Activated naive CD8-positive, alpha-beta T cell treated with anti-CD3 and anti-CD28 coated beads, Interleukin-2, amount 50 U/mL, for 24 hours (primary cell): ENCODE results near the gene XPR1.

Experiments used
- ATAC-seq: fragments of 150-1000 bp; cut with Tn5 transposase; one replicate; pipeline ENCODE4 v1.10.0; 2021
- DNase-seq: peaks from one replicate; pipeline ENCODE4 v3.0.0; 2021
- H3K27ac Mint-ChIP-seq: one replicate; pipeline ENCODE4 v1.8.0; 2021; ENCODE audit warnings: mild to moderate bottlenecking, mixed read lengths
- H3K27me3 Mint-ChIP-seq: one replicate; pipeline ENCODE4 v1.8.0; 2021; ENCODE audit warnings: mixed read lengths
- H3K36me3 Mint-ChIP-seq: one replicate; pipeline ENCODE4 v1.8.0; 2021; ENCODE audit warnings: low read depth, mixed read lengths
- H3K4me1 Mint-ChIP-seq: one replicate; pipeline ENCODE4 v1.8.0; 2021; ENCODE audit warnings: mixed read lengths
- H3K4me3 Mint-ChIP-seq: one replicate; pipeline ENCODE4 v1.8.0; 2021; ENCODE audit warnings: mild to moderate bottlenecking, moderate library complexity, mixed read lengths
- H3K9me3 Mint-ChIP-seq: one replicate; pipeline ENCODE4 v1.8.0; 2021; ENCODE audit warnings: mixed read lengths

XPR1 gene

DNA sequence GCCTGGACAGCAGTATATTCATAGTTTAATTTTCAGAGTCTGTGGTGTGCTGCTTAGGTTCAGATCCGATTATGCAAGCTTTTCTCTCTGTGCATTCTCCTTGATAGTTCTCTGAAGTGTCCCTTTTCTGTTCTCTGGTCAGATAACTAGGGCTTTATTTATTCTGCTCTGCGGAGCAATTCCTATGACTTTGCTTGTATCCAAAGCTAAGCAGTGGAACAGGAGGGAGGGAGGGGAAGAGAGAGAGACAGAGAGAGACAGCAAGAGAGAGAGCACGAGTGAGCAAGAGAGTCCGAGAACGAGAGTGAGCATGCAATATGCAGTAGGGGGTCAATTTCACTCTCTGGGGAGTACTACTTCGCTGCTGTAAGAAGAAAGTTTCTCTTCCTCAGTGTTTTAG lies 113.3 kb downstream of the XPR1 start:
- Mint-ChIP-seq H3K9me3 (peaks cover 43% of the 10 kb centered on the region), H3K4me3 (no peak overlapping the region), H3K36me3 (peaks cover 51% of the 10 kb centered on the region), H3K4me1 (no peaks in the 10 kb centered on the region), H3K27me3 (no peaks in the 10 kb centered on the region), H3K27ac (no peak overlapping the region)
- DNase-seq (no peak), ATAC-seq (no peak)

DNA sequence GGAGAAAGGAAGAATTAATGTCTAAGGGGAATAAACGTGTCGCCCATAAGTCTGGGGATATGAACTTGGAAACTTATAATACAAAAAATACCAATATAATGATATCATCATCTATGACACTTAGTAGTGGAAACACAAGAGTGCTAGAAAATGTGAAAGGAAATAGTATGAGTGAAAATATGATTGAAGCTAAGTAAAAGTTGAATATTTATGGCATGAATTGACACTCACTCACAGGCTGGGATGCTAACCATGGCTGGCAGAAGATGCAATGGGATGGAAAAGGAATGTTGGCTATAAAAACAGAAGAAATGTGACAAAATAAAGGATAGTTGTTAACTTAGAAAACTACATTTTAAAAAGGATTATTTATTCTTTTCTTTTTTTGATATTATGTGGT lies 120.1 kb downstream of the XPR1 start:
- no peaks in the 10 kb centered on the region for H3K4me1 Mint-ChIP-seq
- H3K27ac Mint-ChIP-seq = no peak overlapping the region
- no peaks in the 10 kb centered on the region for H3K27me3 Mint-ChIP-seq
- H3K36me3 Mint-ChIP-seq = peaks cover 17% of the 10 kb centered on the region
- DNase-seq = no peak
- no peak overlapping the region for H3K4me3 Mint-ChIP-seq
- ATAC-seq = no peak
- H3K9me3 Mint-ChIP-seq = peaks cover 6% of the 10 kb centered on the region

DNA sequence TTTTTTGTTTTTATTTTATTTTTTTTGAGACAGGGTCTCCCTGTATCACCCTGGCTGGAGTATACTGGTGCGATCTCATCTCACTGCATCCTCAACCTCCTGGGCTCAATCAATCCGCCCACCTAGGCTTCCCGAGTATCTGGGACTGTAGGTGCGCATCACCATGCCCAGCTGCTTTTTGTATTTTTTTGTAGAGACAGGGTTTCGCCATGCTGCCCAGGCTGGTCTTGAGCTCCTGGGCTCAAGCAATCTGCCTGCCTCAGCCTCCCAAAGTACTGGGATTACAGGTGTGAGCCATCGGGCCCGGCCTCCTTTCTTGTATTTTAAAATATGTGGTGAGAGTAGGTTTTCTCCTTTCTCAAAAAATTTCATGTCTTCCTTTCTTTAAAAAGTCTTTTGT lies 122.6 kb downstream of the XPR1 start:
- peaks cover 6% of the 10 kb centered on the region for H3K9me3 Mint-ChIP-seq
- peaks cover 14% of the 10 kb centered on the region for H3K36me3 Mint-ChIP-seq
- no peak overlapping the region for H3K4me3 Mint-ChIP-seq
- H3K4me1 Mint-ChIP-seq = no peaks in the 10 kb centered on the region
- no peak overlapping the region for H3K27ac Mint-ChIP-seq
- no peak for DNase-seq
- no peaks in the 10 kb centered on the region for H3K27me3 Mint-ChIP-seq
- no peak for ATAC-seq

DNA sequence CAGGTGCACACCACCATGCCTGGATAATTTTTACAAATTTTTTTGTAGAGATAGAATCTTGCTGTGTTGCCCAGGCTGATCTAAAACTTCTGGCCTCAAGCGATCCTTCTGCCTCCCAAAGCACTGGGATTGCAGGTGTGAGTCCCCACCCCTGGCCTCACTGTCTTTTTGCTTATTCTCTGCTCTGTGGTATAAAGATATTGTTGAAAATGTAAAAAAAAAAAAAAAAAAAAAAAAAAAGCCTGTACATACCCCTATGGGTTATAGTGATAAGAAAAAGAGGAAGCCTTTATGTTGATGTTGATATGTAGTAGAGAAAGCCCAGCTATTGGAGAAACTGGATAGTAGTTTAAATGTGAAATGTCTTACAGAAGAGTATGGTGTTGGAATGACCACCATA lies 125.8 kb downstream of the XPR1 start:
- Mint-ChIP-seq H3K27ac (no peak overlapping the region), H3K9me3 (no peaks in the 10 kb centered on the region), H3K4me3 (no peak overlapping the region), H3K36me3 (peaks cover 6% of the 10 kb centered on the region), H3K4me1 (no peaks in the 10 kb centered on the region), H3K27me3 (no peaks in the 10 kb centered on the region)
- no peak for ATAC-seq
- no peak for DNase-seq

DNA sequence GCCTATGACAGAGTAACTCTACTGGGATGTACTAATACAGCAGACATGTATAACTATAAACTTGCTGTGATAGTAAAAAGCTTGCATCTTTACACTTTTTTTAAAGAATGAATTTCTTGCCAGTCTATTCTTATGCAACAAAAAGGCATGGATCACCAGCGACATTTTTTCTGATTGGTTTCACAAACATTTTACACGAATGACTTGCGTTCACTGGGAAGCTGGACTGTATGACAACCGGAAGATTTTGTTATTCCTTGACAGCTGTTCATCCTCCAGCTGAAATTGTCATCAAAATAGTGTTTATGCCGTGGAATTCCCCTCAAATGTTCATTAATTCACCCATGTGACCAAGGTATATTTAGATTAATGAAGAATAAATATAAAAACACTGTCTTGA lies 131.0 kb downstream of the XPR1 start:
- ATAC-seq (no peak), DNase-seq (no peak)
- Mint-ChIP-seq H3K36me3 (no peaks in the 10 kb centered on the region), H3K9me3 (no peaks in the 10 kb centered on the region), H3K27ac (no peak overlapping the region), H3K27me3 (no peaks in the 10 kb centered on the region), H3K4me3 (no peak overlapping the region), H3K4me1 (no peaks in the 10 kb centered on the region)

DNA sequence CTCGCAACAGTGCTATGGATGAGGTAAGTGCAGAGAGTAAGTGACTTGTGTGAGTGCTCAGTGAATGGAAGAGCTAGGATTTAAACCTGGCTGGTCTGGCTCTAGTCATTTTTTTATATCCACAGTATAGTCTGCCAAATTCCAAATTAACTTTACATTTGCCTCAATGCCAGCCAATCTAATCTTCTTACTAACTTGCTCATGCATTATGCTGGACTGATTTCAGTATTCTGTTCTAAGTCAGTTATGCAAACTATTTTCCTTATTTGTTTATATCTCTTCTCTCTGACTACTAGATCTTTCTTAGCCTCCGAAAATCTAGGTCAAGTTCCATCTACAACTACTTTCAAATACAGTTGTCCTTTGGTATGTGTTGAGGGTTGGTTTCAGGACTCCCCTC lies 133.3 kb downstream of the XPR1 start:
- H3K27ac Mint-ChIP-seq = no peak overlapping the region
- H3K4me1 Mint-ChIP-seq = peaks cover 3% of the 10 kb centered on the region
- no peak for DNase-seq
- H3K4me3 Mint-ChIP-seq = no peak overlapping the region
- H3K36me3 Mint-ChIP-seq = no peaks in the 10 kb centered on the region
- peaks cover 7% of the 10 kb centered on the region for H3K9me3 Mint-ChIP-seq
- ATAC-seq = no peak
- no peaks in the 10 kb centered on the region for H3K27me3 Mint-ChIP-seq

DNA sequence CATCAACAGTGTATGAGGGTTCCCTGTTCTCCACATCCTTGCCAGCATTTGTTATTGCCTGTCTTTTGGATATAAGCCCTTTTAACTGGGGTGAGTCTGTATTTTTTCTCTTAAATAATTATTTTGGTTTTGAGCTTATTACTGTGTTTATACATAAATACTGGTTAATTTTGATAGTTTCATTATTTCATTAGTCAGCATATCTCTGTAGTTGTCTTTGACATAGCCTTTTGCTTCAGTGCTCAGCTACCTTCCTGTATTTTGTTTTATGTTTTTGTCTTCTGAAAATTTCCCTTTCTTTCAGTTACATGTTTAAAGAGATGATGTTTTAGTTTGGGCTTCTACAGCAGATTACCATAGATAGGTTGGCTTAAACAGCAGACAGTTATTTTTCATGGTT lies 138.1 kb downstream of the XPR1 start:
- Mint-ChIP-seq H3K36me3 (no peaks in the 10 kb centered on the region), H3K27ac (no peak overlapping the region), H3K27me3 (no peaks in the 10 kb centered on the region), H3K4me1 (peaks cover 12% of the 10 kb centered on the region), H3K4me3 (no peak overlapping the region), H3K9me3 (peaks cover 7% of the 10 kb centered on the region)
- DNase-seq = no peak
- ATAC-seq = no peak

DNA sequence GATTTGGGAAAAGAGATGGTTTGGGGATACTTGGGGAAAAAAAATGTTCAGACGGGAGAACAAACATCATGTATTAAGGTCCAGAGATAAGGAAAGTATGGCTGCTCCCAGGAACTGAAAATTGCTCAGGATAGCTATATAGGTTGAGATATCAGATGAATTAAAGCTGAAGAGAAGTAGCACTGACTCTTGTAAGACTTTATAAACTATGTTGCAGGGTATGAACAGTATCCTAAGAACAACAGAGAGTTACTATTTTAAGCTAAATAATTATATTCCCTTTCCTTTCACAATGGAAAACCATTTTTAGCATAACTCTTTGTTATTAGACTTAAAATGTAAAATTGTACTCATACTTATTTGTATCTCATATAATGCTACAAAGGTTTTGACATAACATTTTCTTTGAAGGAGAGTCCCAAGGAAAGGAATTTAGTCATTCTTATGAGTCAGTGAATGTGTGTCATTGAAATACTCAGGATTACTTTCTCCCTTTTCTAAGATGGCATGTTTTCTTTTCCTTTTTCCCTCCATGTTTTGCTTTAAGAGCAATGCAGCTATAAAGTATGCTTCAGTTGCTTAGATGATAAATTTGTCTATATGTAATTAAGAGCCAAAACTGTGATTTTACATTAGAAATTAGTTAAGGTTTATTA lies 141.5 kb downstream of the XPR1 start:
- ATAC-seq (no peak), DNase-seq (no peak)
- H3K27me3 Mint-ChIP-seq = no peaks in the 10 kb centered on the region
- no peak overlapping the region for H3K4me3 Mint-ChIP-seq
- peaks cover 7% of the 10 kb centered on the region for H3K9me3 Mint-ChIP-seq
- no peak overlapping the region for H3K27ac Mint-ChIP-seq
- H3K4me1 Mint-ChIP-seq = peaks cover 12% of the 10 kb centered on the region
- H3K36me3 Mint-ChIP-seq = no peaks in the 10 kb centered on the region

DNA sequence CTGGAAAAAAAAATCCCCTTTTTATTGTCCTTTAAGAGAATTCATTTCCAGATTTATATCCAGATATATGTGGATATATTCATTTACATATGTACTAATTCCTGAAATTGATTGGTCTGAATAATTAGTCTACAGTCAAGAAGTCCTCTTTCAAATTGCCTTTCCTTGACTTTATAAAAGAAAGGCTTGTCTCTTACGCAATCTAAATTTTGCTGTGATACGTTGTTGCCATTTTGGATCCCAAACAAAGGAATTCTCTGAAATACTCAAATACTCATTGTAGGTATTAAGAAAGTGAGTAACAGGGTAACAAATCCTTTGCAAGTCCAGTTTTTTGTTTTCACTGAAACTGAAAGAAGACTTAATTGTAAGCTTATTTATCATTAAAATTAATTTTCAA lies 144.0 kb downstream of the XPR1 start:
- no peak overlapping the region for H3K27ac Mint-ChIP-seq
- no peak for ATAC-seq
- no peak overlapping the region for H3K4me3 Mint-ChIP-seq
- no peak for DNase-seq
- H3K4me1 Mint-ChIP-seq = peaks cover 10% of the 10 kb centered on the region
- H3K36me3 Mint-ChIP-seq = no peaks in the 10 kb centered on the region
- H3K9me3 Mint-ChIP-seq = no peaks in the 10 kb centered on the region
- H3K27me3 Mint-ChIP-seq = no peaks in the 10 kb centered on the region

DNA sequence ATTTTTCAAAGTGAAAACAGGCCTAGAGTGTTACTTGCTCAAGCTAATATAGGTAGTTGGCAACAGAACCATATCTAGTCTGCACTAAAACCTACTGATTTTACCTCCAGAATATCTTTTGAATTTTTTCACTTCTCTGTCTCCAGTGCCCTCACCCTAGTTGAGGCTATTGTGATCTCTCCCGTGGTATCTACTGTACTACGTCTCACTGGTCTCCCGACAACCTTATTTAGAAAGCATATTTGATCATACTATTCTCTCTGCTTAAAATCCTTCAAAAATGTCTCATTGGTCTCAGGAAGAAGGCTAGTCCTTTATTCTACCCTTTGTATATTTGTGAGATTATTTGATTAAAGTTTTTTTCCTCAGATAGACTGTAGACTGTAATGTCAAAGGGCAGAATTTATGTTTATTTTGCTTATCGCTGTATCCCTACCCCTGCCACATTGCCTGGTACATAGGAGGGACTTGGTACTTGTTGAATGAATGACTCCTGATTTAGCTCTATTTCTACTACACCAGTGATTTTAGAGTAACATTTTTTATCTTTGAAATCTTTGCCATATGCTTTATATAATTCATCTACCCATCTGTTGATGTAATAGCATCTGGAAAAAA lies 145.4 kb downstream of the XPR1 start:
- Mint-ChIP-seq H3K4me3 (no peak overlapping the region), H3K9me3 (no peaks in the 10 kb centered on the region), H3K27me3 (no peaks in the 10 kb centered on the region), H3K4me1 (peaks cover 7% of the 10 kb centered on the region), H3K27ac (no peak overlapping the region), H3K36me3 (no peaks in the 10 kb centered on the region)
- no peak for DNase-seq
- no peak for ATAC-seq

DNA sequence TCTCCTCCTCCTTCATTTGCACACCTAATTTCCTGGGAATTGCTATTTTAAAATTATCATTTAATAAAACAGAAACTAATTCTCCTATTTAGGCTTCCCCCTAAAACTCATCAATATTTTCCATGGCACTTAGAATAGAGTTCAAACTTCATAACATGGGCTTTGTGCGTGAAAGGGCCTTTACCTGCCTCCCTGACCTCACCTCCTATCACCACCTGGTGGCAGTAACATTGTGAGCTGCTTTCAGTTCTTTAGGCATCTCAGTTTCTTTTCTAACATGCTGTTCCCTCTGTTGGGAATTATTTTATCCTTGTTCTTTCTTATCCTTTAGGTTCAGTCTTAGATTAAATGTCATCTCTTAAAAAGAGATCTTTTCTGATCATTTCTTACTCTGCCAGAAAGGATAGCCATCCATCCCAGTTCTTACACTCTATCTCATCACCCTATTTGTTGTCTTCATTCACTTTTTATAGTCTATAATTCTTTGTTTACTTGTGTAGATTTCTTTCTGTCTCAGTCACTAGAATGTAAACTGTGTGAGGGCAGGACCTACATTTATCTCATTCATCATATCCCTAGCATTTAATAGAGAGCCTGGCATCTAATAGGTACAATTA lies 147.1 kb downstream of the XPR1 start:
- no peak overlapping the region for H3K27ac Mint-ChIP-seq
- H3K4me3 Mint-ChIP-seq = no peak overlapping the region
- H3K27me3 Mint-ChIP-seq = no peaks in the 10 kb centered on the region
- no peak for DNase-seq
- peaks cover 7% of the 10 kb centered on the region for H3K4me1 Mint-ChIP-seq
- H3K36me3 Mint-ChIP-seq = no peaks in the 10 kb centered on the region
- ATAC-seq = no peak
- no peaks in the 10 kb centered on the region for H3K9me3 Mint-ChIP-seq

DNA sequence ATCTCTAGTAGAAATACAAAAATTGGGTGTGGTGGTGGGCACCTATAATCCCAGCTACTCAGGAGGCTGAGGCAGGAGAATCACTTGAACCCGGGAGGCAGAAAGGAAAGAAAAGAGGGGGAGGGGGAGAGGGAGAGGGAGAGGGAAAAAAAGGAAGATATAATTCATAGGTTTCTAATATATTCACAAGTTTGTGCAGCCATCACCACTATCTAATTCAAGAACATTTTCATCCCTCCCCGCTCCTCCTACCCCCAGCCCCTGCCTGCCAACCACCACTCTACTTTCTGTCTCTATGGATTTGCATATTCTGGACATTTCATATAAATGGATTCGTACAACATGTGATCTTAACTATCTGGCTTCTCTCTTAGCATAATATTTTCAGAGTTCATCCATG lies 147.8 kb downstream of the XPR1 start:
- no peaks in the 10 kb centered on the region for H3K27me3 Mint-ChIP-seq
- H3K9me3 Mint-ChIP-seq = no peaks in the 10 kb centered on the region
- no peak overlapping the region for H3K4me3 Mint-ChIP-seq
- H3K27ac Mint-ChIP-seq = no peak overlapping the region
- no peaks in the 10 kb centered on the region for H3K36me3 Mint-ChIP-seq
- peaks cover 7% of the 10 kb centered on the region for H3K4me1 Mint-ChIP-seq
- DNase-seq (no peak), ATAC-seq (no peak)

DNA sequence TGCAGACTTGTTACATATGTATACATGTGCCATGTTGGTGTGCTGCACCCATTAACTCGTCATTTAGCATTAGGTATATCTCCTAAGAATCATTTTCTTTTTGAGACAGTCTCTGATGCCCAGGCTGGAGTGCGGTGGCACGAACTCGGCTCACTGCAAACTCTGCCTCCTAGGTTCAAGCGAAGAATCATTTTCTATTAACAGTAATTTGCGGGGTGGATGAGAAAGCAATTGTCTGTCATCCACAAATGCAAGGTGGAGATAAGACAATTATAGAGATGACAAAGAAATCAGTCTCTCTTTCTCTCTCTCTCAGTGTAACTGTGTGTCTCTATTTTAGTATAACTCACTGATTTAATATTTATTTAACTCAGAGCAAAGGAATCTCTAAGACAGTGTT lies 149.9 kb downstream of the XPR1 start:
- no peak for ATAC-seq
- H3K27ac Mint-ChIP-seq = no peak overlapping the region

DNA sequence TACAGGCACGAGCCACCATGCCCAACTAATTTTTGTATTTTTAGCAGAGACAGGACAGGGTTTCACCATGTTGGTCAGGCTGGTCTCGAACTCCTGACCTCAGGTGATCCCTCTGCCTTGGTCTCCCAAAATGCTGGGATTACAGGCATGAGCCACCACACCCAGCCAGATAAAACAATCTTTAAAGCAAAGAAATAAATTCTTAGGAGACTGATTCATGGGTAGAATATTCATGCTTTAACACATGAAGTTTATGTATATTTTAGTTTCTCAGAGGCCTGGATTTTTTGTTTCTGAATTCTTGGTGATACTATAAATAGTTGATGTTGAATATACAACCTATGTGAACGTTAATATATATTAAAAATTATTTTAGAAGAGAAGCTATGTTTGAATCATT lies 153.5 kb downstream of the XPR1 start:
- Mint-ChIP-seq H3K36me3 (peaks cover 15% of the 10 kb centered on the region), H3K9me3 (no peaks in the 10 kb centered on the region), H3K27ac (no peak overlapping the region), H3K4me3 (no peak overlapping the region), H3K4me1 (peaks cover under 1% of the 10 kb centered on the region), H3K27me3 (no peaks in the 10 kb centered on the region)
- ATAC-seq = no peak
- DNase-seq = no peak

More for the DNA sequence above, 149.9 kb downstream of the XPR1 start:
- Mint-ChIP-seq H3K4me1 (peaks cover 7% of the 10 kb centered on the region), H3K36me3 (no peaks in the 10 kb centered on the region), H3K4me3 (no peak overlapping the region), H3K9me3 (no peaks in the 10 kb centered on the region), H3K27me3 (no peaks in the 10 kb centered on the region)
- DNase-seq = no peak

DNA sequence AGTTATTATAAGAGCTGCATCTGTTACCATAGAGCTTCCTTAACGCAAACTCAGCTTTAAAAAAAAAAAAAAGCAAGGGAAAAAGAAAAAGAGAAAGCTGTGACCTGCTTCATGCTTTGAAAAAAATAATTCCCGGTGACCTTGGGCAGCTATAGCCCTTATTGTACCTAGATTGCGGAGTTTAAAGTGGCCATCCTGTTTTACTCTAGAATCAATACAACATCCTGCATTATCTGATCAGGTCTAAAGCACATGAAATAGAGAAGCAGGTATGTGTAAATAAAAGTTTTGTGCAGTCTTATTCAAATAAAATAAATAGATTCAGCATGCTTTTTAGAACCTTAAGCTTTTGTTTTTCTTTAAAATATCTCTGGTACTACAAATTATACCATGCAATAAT lies 154.1 kb downstream of the XPR1 start:
- ATAC-seq (no peak), DNase-seq (no peak)
- no peaks in the 10 kb centered on the region for H3K27me3 Mint-ChIP-seq
- no peaks in the 10 kb centered on the region for H3K9me3 Mint-ChIP-seq
- no peak overlapping the region for H3K4me3 Mint-ChIP-seq
- H3K27ac Mint-ChIP-seq = no peak overlapping the region
- peaks cover 2% of the 10 kb centered on the region for H3K4me1 Mint-ChIP-seq
- H3K36me3 Mint-ChIP-seq = peaks cover 15% of the 10 kb centered on the region
